K562 (cell line): Measurements from ENCODE around the gene PSMD14. TPM values are rescaled to one million over a fixed set of nuclear protein-coding genes. Genes with fewer than 3 reads are reported as not detected.
A peak's percentile ranks its signal among the peaks of the same experiment; 100 is the strongest.

Experiments
- ATAC-seq: fragments of 200-7000 bp; cut with Tn5 transposase; 3 replicates; pipeline ENCODE4 v1.9.1; 2020; ENCODE audit warnings: moderate library complexity
- BruUV-seq: library from RNA; stranded (reverse); fragments of 400-500 nt; replicated peaks from 2 replicates; lab custom pipeline; 2021; lab: Mats Ljungman, UMichigan
- CTCF ChIA-PET: fragments of 300-600 bp; formaldehyde crosslinking; extraction: SDS; loops from one replicate; lab custom pipeline; 2021; ENCODE audit warnings: low intra/inter-chr PET ratio; lab: Yijun Ruan, JAX
- POLR2A ChIA-PET: fragments of 300-600, 350-650 bp; sonication (Branson Sonifier 250); formaldehyde crosslinking; extraction: SDS; loops from one replicate; lab custom pipeline; 2021; ENCODE audit warnings: antibody characterized with exemption, inconsistent platforms; lab: Yijun Ruan, JAX
- DNase-seq, 4 experiments: peaks; one replicate each; pipeline versions ENCODE4 v3.0.0 to v3.0.0-alpha.2; 2011 to 2018; ENCODE audit warnings: low spot score in 3 of 4, mixed read lengths in 3 of 4; ENCODE audit errors: extremely low read depth in 1 of 4
- FAIRE-seq: peaks from 2 replicates; lab custom pipeline; 2011; peaks lifted over from hg19 to GRCh38; lab: Jason Lieb, UNC
- H2AFZ ChIP-seq: 2 replicates; pipeline ENCODE4 v1.6.0; 2011; ENCODE audit warnings: low read depth, low read length, control low read depth, inconsistent platforms
- H3K27ac ChIP-seq: fragments of 200-600 bp; 3 replicates; pipeline ENCODE4 v1.8.0; 2011; ENCODE audit warnings: low read depth, mild to moderate bottlenecking, control low read depth, inconsistent platforms, low read length, moderate library complexity, mixed read lengths; ENCODE audit errors: extremely low read depth
- H3K27me3 ChIP-seq, 2 experiments: fragments of 300-600 bp in 1 of 2; 2 replicates in 1 of 2; 3 replicates in 1 of 2; pipeline versions ENCODE4 v1.6.0 to v1.8.0; 2011; ENCODE audit warnings: inconsistent platforms in 2 of 2, low read length in 2 of 2, mild to moderate bottlenecking in 1 of 2, mixed read lengths in 1 of 2, moderate library complexity in 1 of 2; ENCODE audit not compliant: control insufficient read depth in 2 of 2, insufficient read depth in 2 of 2
- H3K36me3 ChIP-seq: fragments of 300-600 bp; 3 replicates; pipeline ENCODE4 v1.8.0; 2011; ENCODE audit warnings: mild to moderate bottlenecking, low read length, inconsistent platforms; ENCODE audit not compliant: control insufficient read depth, insufficient read depth
- H3K4me1 ChIP-seq, 2 experiments: fragments of 200-600 bp in 1 of 2; replicated peaks in 1 of 2; 2 replicates in 1 of 2; 3 replicates in 1 of 2; pipeline versions ENCODE4 v1.5.1 to v1.8.0; 2011; ENCODE audit warnings: inconsistent platforms in 2 of 2, low read length in 2 of 2, mild to moderate bottlenecking in 1 of 2, mixed read lengths in 1 of 2, moderate library complexity in 1 of 2; ENCODE audit not compliant: control insufficient read depth in 2 of 2, insufficient read depth in 2 of 2
- H3K4me2 ChIP-seq: 2 replicates; pipeline ENCODE4 v1.6.1; 2011; ENCODE audit warnings: low read length, control low read depth, inconsistent platforms, mixed read lengths; ENCODE audit not compliant: insufficient read depth
- H3K4me3 ChIP-seq: fragments of 200-600 bp; sonication (generic), shearing (Covaris generic); 2 replicates; pipeline ENCODE4 v1.5.1; 2016; ENCODE audit warnings: control low read depth, inconsistent platforms
- H3K79me2 ChIP-seq: fragments of 200-600 bp; 3 replicates; pipeline ENCODE4 v1.8.0; 2011; ENCODE audit warnings: low read length, inconsistent platforms; ENCODE audit not compliant: control insufficient read depth, insufficient read depth
- H3K9ac ChIP-seq, 2 experiments: 2 replicates each; pipeline versions ENCODE4 v1.6.0 to v1.6.1; 2011; ENCODE audit warnings: low read depth in 2 of 2, low read length in 2 of 2, control low read depth in 1 of 2, inconsistent platforms in 1 of 2, mild to moderate bottlenecking in 1 of 2, mixed read lengths in 1 of 2; ENCODE audit not compliant: insufficient read depth in 1 of 2
- H3K9me1 ChIP-seq: one replicate; pipeline ENCODE4 v1.6.0; 2011; ENCODE audit warnings: inconsistent platforms, mild to moderate bottlenecking, low read length, moderate library complexity; ENCODE audit not compliant: control insufficient read depth, insufficient read depth
- H3K9me3 ChIP-seq: replicated peaks from 2 replicates; pipeline ENCODE4 v1.5.1; 2011; ENCODE audit warnings: low read depth, low read length, inconsistent platforms; ENCODE audit not compliant: control insufficient read depth, insufficient read depth
- H4K20me1 ChIP-seq: replicated peaks from 2 replicates; pipeline ENCODE4 v1.6.1; 2011; ENCODE audit warnings: low read length, inconsistent platforms, mixed read lengths; ENCODE audit not compliant: control insufficient read depth, insufficient read depth
- ARID2 ChIP-seq: fragments of 450-650 bp; IDR thresholded peaks from 2 replicates; pipeline ENCODE4 v1.6.1; 2017; ENCODE audit warnings: antibody characterized with exemption, mild to moderate bottlenecking
- CAMTA2 ChIP-seq: fragments of 250-450 bp; sonication (Bioruptor Pico); conservative IDR thresholded peaks from 2 replicates; pipeline ENCODE4 v1.5.1; 2022
- CBFB ChIP-seq: sonication (generic); formaldehyde crosslinking; IDR thresholded peaks from 2 replicates; pipeline ENCODE4 v1.4.0; 2020; ENCODE audit warnings: mild to moderate bottlenecking, missing genetic modification reagents
- DLX4 ChIP-seq: fragments of 250-450 bp; sonication (Bioruptor Pico); IDR thresholded peaks from 2 replicates; pipeline ENCODE4 v1.6.1; 2021; ENCODE audit warnings: mild to moderate bottlenecking
- HBP1 ChIP-seq: fragments of 450-650 bp; formaldehyde crosslinking; IDR thresholded peaks from 2 replicates; pipeline ENCODE4 v1.4.0; 2022; ENCODE audit warnings: missing genetic modification characterization
- PURB ChIP-seq: sonication (generic); formaldehyde crosslinking; IDR thresholded peaks from 2 replicates; pipeline ENCODE4 v1.9.0; 2021; ENCODE audit warnings: low read depth, mild to moderate bottlenecking, missing genetic modification reagents
- SAFB2 ChIP-seq: fragments of 200-400 bp; formaldehyde crosslinking; IDR thresholded peaks from 2 replicates; pipeline ENCODE4 v1.6.1; 2018; ENCODE audit warnings: borderline replicate concordance, low read length, low read depth, moderate library complexity; ENCODE audit not compliant: severe bottlenecking
- ZNF212 ChIP-seq: fragments of 450-650 bp; formaldehyde crosslinking; IDR thresholded peaks from 2 replicates; pipeline ENCODE4 v1.4.0; 2020; ENCODE audit warnings: mild to moderate bottlenecking
- ZNF507 ChIP-seq: conservative IDR thresholded peaks from 2 replicates; pipeline ENCODE4 v1.6.1; 2017; ENCODE audit warnings: missing genetic modification characterization, missing compliant biosample characterization
- ZNF583 ChIP-seq: fragments of 250-450 bp; sonication (Bioruptor Pico); IDR thresholded peaks from 2 replicates; pipeline ENCODE4 v1.4.0; 2020
- ZNF695 ChIP-seq: fragments of 450-650 bp; formaldehyde crosslinking; IDR thresholded peaks from 2 replicates; pipeline ENCODE4 v1.4.0; 2020; ENCODE audit warnings: mild to moderate bottlenecking, moderate library complexity
- ZZZ3 ChIP-seq: fragments of 450-650 bp; IDR thresholded peaks from 2 replicates; pipeline ENCODE4 v1.6.1; 2016; ENCODE audit warnings: antibody characterized with exemption, mild to moderate bottlenecking, moderate library complexity
- WGBS: fragments of 100-300 bp; shearing (Covaris generic); methylation state at CpG from one replicate; pipeline ENCODE4 v1.1.6; 2016; ENCODE audit warnings: low coverage, mixed read lengths; ENCODE audit not compliant: insufficient coverage; ENCODE audit errors: missing lambda C conversion rate; 5-methylcytosine and 5-hydroxymethylcytosine counted together
- in situ Hi-C: fragments of 300-500 bp; cut with MboI; formaldehyde crosslinking; loops from 4 replicates; pipeline ENCODE4 v1.15.0; 2018; ENCODE audit warnings: inconsistent platforms, mixed read lengths
- intact Hi-C: fragments of 100-400 bp; cut with micrococcal nuclease; formaldehyde crosslinking; loops from 2 replicates; pipeline ENCODE4 v1.14.2; 2022
- polyA plus RNA-seq, 8 experiments: library from polyadenylated mRNA; depleted of rRNA in 4 of 8; stranded (reverse) in 5 of 8; unstranded in 3 of 8; fragments of >200 nt; fragmentation: Nextera tagmentation in 2 of 8; fragmentation: Illumina TruSeq in 1 of 8; extraction: Ambion mirVana in 2 of 8; extraction: Trizol in 1 of 8; gene quantifications; 2 replicates each; pipeline versions ENCODE4 v1.2.1 to v1.2.3, GENCODE V29; 2011 to 2014; ENCODE audit warnings: inconsistent platforms in 1 of 8, missing spikeins in 1 of 8
- total RNA-seq, 7 experiments: library from RNA; depleted of rRNA in 6 of 7; stranded (reverse); fragments of >200 nt in 6 of 7; fragmentation: Illumina TruSeq in 2 of 7; extraction: Trizol in 2 of 7; gene quantifications; 2 replicates each; pipeline versions ENCODE4 v1.2.1 to v1.2.3, GENCODE V29; 2011 to 2021; ENCODE audit warnings: low replicate concordance in 1 of 7
- TF ChIP-seq, protein P1 (sequence below): fragments of 450-650 bp; IDR thresholded peaks from 2 replicates; pipeline ENCODE4 v1.6.1; 2014; ENCODE audit warnings: low read depth, mild to moderate bottlenecking, moderate library complexity, borderline replicate concordance
- TF ChIP-seq, protein P2 (sequence below): fragments of 250-450 bp; sonication (Bioruptor Pico); IDR thresholded peaks from 2 replicates; pipeline ENCODE4 v1.5.0; 2020; ENCODE audit warnings: mild to moderate bottlenecking

Gene PSMD14
- total and polyA plus RNA-seq, 9 of the 15 experiments (the other 6 are each of a cell fraction or from before 2014, with no cell fraction given), result 151 to 515 (median 228) TPM

- peaks cover 62 to 69% of the 10 kb centered on the region in 2 experiments for H3K27me3 ChIP-seq
- H3K79me2 ChIP-seq, result no peaks in the 10 kb centered on the region
- H2AFZ ChIP-seq, result no peak overlapping the region
- intact Hi-C loops, result no loop called here
- no peaks in the 10 kb centered on the region for H4K20me1 ChIP-seq
- peaks cover 0 to 24% of the 10 kb centered on the region in 2 experiments; a peak in 2 of 5 replicates for H3K4me1 ChIP-seq
- CTCF ChIA-PET, result no interaction called here
- H3K9ac ChIP-seq, result no peak overlapping the region; a peak in 1 of 4 replicates
- no peaks in the 10 kb centered on the region for H3K9me1 ChIP-seq
- no peak overlapping the region for H3K4me3 ChIP-seq
- no peaks in the 10 kb centered on the region for H3K9me3 ChIP-seq
- no peak for ATAC-seq
- no peak for DNase-seq
- H3K36me3 ChIP-seq, result no peaks in the 10 kb centered on the region
- in situ Hi-C loops, result no loop called here
- no peak overlapping the region for H3K4me2 ChIP-seq
- FAIRE-seq, result peak; percentile 26
- POLR2A ChIA-PET, result no interaction called here
- no peak overlapping the region for H3K27ac ChIP-seq
- 11% methylated on average over 11 of the region's 11 CpGs for WGBS
- no TSS peak for BruUV-seq
- TF ChIP-seq, protein P1, sequence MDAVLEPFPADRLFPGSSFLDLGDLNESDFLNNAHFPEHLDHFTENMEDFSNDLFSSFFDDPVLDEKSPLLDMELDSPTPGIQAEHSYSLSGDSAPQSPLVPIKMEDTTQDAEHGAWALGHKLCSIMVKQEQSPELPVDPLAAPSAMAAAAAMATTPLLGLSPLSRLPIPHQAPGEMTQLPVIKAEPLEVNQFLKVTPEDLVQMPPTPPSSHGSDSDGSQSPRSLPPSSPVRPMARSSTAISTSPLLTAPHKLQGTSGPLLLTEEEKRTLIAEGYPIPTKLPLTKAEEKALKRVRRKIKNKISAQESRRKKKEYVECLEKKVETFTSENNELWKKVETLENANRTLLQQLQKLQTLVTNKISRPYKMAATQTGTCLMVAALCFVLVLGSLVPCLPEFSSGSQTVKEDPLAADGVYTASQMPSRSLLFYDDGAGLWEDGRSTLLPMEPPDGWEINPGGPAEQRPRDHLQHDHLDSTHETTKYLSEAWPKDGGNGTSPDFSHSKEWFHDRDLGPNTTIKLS, result no peak
- TF ChIP-seq CBFB (CRISPR knock-in tag) (no peak), ARID2 (no peak), HBP1 (CRISPR knock-in tag) (no peak), ZNF695 (CRISPR knock-in tag) (no peak), ZNF507 (tag) (no peak), DLX4 (CRISPR knock-in tag) (no peak), ZNF583 (CRISPR knock-in tag) (no peak), CAMTA2 (no peak), PURB (CRISPR knock-in tag) (no peak), SAFB2 (no peak), ZZZ3 (no peak), ZNF212 (CRISPR knock-in tag) (no peak)
- TF ChIP-seq, protein P2, sequence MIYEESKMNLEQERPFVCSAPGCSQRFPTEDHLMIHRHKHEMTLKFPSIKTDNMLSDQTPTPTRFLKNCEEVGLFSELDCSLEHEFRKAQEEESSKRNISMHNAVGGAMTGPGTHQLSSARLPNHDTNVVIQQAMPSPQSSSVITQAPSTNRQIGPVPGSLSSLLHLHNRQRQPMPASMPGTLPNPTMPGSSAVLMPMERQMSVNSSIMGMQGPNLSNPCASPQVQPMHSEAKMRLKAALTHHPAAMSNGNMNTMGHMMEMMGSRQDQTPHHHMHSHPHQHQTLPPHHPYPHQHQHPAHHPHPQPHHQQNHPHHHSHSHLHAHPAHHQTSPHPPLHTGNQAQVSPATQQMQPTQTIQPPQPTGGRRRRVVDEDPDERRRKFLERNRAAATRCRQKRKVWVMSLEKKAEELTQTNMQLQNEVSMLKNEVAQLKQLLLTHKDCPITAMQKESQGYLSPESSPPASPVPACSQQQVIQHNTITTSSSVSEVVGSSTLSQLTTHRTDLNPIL, result no peak
Observed at GRCh38 chr2:161420406-161421074, 112.3 kb downstream of the PSMD14 start.
